Smooth muscle cell (in vitro differentiated cells): Measurements from ENCODE around the gene SIN3B. TPM values are rescaled to one million over a fixed set of nuclear protein-coding genes. Genes with fewer than 3 reads are reported as not detected.

Source experiments
- DNase-seq: peaks from one replicate; lab custom pipeline; 2025; ENCODE audit not compliant: unreplicated experiment; lab: John Stamatoyannopoulos, UW
- H2AFZ ChIP-seq: fragments of 200-600 bp; sonication (generic); 2 replicates; pipeline ENCODE4 v1.6.0; 2016; ENCODE audit warnings: antibody characterized with exemption, low read depth, mild to moderate bottlenecking
- H3F3A ChIP-seq: fragments of 200-600 bp; sonication (generic); 2 replicates; pipeline ENCODE4 v1.6.0; 2017; ENCODE audit warnings: antibody characterized with exemption, low read depth
- H3K27ac ChIP-seq: fragments of 200-600 bp; sonication (generic); 2 replicates; pipeline ENCODE4 v1.5.1; 2016; ENCODE audit warnings: low read depth, mild to moderate bottlenecking
- H3K27me3 ChIP-seq: fragments of 200-600 bp; sonication (generic); 2 replicates; pipeline ENCODE4 v1.6.1; 2016; ENCODE audit warnings: low read depth, mild to moderate bottlenecking
- H3K36me3 ChIP-seq: fragments of 200-600 bp; sonication (generic); 2 replicates; pipeline ENCODE4 v1.5.1; 2016; ENCODE audit warnings: low read depth
- H3K4me1 ChIP-seq: fragments of 200-600 bp; sonication (generic); 2 replicates; pipeline ENCODE4 v1.5.1; 2016; ENCODE audit warnings: low read depth
- H3K4me2 ChIP-seq: fragments of 200-600 bp; sonication (generic); 2 replicates; pipeline ENCODE4 v1.6.0; 2016; ENCODE audit warnings: mild to moderate bottlenecking
- H3K4me3 ChIP-seq: fragments of 200-600 bp; sonication (generic); 2 replicates; pipeline ENCODE4 v1.5.1; 2016; ENCODE audit warnings: mild to moderate bottlenecking
- H3K79me2 ChIP-seq: fragments of 200-600 bp; sonication (generic); 2 replicates; pipeline ENCODE4 v1.6.0; 2016; ENCODE audit warnings: low read depth, mild to moderate bottlenecking
- H3K9ac ChIP-seq: fragments of 200-600 bp; sonication (generic); 2 replicates; pipeline ENCODE4 v1.6.0; 2016; ENCODE audit warnings: low read depth
- H3K9me3 ChIP-seq: fragments of 200-600 bp; sonication (generic); replicated peaks from 2 replicates; pipeline ENCODE4 v1.5.1; 2016; ENCODE audit warnings: low read depth
- H4K20me1 ChIP-seq: fragments of 200-600 bp; sonication (generic); 2 replicates; pipeline ENCODE4 v1.6.0; 2016; ENCODE audit warnings: low read depth
- CTCF ChIP-seq: fragments of 200-600 bp; sonication (generic); IDR thresholded peaks from 2 replicates; pipeline ENCODE4 v1.5.1; 2017; ENCODE audit warnings: borderline replicate concordance, mild to moderate bottlenecking, antibody characterized with exemption; ENCODE audit not compliant: insufficient read depth, poor library complexity, severe bottlenecking
- WGBS: methylation state at CpG from one replicate; pipeline ENCODE4 v1.1.7; 2016; ENCODE audit warnings: low lambda C conversion rate; 5-methylcytosine and 5-hydroxymethylcytosine counted together
- polyA plus RNA-seq: library from polyadenylated mRNA; unstranded; fragments of >200 nt; fragmentation: Nextera tagmentation; extraction: Ambion mirVana; gene quantifications from 2 replicates; pipeline ENCODE4 v1.2.1, GENCODE V29; 2016
- total RNA-seq: library from RNA; depleted of rRNA; stranded (reverse); fragments of >200 nt; gene quantifications from 2 replicates; pipeline ENCODE4 v1.2.3, GENCODE V29; 2014

Gene SIN3B
- total and polyA plus RNA-seq, 2 experiments from 2014 or later, result 16.5 to 25.1 TPM

GRCh38 chr19:16799740-16800139 is 29.5 kb upstream of the SIN3B start:
- Histone ChIP-seq H3K9ac (no peak overlapping the region), H3K4me2 (no peak overlapping the region), H3K79me2 (no peaks in the 10 kb centered on the region), H3K9me3 (no peaks in the 10 kb centered on the region), H3K27ac (no peak overlapping the region), H3K27me3 (no peaks in the 10 kb centered on the region), H2AFZ (no peak overlapping the region), H3K36me3 (no peaks in the 10 kb centered on the region), H3F3A (no peaks in the 10 kb centered on the region), H3K4me3 (no peak overlapping the region), H4K20me1 (no peaks in the 10 kb centered on the region), H3K4me1 (no peaks in the 10 kb centered on the region)
- no peak for DNase-seq
- 96% methylated on average over 16 of the region's 16 CpGs for WGBS
- no peak for TF ChIP-seq CTCF

- WGBS, result 61% methylated on average over 8 of the region's 8 CpGs
- no peak for DNase-seq
- Histone ChIP-seq H3K36me3 (no peaks in the 10 kb centered on the region), H3K27ac (no peak overlapping the region), H3K9me3 (no peaks in the 10 kb centered on the region), H3K4me1 (no peaks in the 10 kb centered on the region), H3K4me2 (no peak overlapping the region), H3K4me3 (no peak overlapping the region), H3F3A (no peaks in the 10 kb centered on the region), H2AFZ (no peak overlapping the region), H3K79me2 (no peaks in the 10 kb centered on the region), H3K27me3 (no peaks in the 10 kb centered on the region), H3K9ac (no peak overlapping the region), H4K20me1 (no peaks in the 10 kb centered on the region)
- no peak for TF ChIP-seq CTCF
These were observed 27.6 kb upstream of the SIN3B start for GRCh38 chr19:16801600-16802013.

- H3K4me1 ChIP-seq, result no peaks in the 10 kb centered on the region
- 94% methylated on average over 4 of the region's 4 CpGs for WGBS
- TF ChIP-seq CTCF, result no peak
These were observed 25.0 kb upstream of the SIN3B start for GRCh38 chr19:16804176-16804575.

GRCh38 chr19:16807549-16808284 is 21.5 kb upstream of the SIN3B start:
- Histone ChIP-seq H3K9ac (no peak overlapping the region), H3F3A (no peaks in the 10 kb centered on the region), H3K36me3 (no peaks in the 10 kb centered on the region), H4K20me1 (no peaks in the 10 kb centered on the region), H2AFZ (no peak overlapping the region), H3K27me3 (no peaks in the 10 kb centered on the region), H3K4me2 (no peak overlapping the region), H3K4me1 (no peaks in the 10 kb centered on the region), H3K79me2 (no peaks in the 10 kb centered on the region), H3K4me3 (no peak overlapping the region), H3K9me3 (no peaks in the 10 kb centered on the region), H3K27ac (no peak overlapping the region)
- no peak for TF ChIP-seq CTCF
- 93% methylated on average over 31 of the region's 31 CpGs for WGBS
- no peak for DNase-seq

More at GRCh38 chr19:16804176-16804575, 25.0 kb upstream of the SIN3B start:
- no peaks in the 10 kb centered on the region for H3K79me2 ChIP-seq
- H3K4me3 ChIP-seq, result no peak overlapping the region
- DNase-seq, result no peak
- H3K4me2 ChIP-seq, result no peak overlapping the region
- H2AFZ ChIP-seq, result no peak overlapping the region
- H3K27me3 ChIP-seq, result no peaks in the 10 kb centered on the region
- no peaks in the 10 kb centered on the region for H4K20me1 ChIP-seq
- H3K36me3 ChIP-seq, result no peaks in the 10 kb centered on the region
- H3K9me3 ChIP-seq, result no peaks in the 10 kb centered on the region
- H3F3A ChIP-seq, result no peaks in the 10 kb centered on the region
- H3K9ac ChIP-seq, result no peak overlapping the region
- no peak overlapping the region for H3K27ac ChIP-seq
